ENCODE data around the gene BBLN. TPM values are rescaled to one million over a fixed set of nuclear protein-coding genes. Genes with fewer than 3 reads are reported as not detected.

BBLN gene
- total RNA-seq, 1 experiment from 2014 or later, result 70.4 TPM

DNA sequence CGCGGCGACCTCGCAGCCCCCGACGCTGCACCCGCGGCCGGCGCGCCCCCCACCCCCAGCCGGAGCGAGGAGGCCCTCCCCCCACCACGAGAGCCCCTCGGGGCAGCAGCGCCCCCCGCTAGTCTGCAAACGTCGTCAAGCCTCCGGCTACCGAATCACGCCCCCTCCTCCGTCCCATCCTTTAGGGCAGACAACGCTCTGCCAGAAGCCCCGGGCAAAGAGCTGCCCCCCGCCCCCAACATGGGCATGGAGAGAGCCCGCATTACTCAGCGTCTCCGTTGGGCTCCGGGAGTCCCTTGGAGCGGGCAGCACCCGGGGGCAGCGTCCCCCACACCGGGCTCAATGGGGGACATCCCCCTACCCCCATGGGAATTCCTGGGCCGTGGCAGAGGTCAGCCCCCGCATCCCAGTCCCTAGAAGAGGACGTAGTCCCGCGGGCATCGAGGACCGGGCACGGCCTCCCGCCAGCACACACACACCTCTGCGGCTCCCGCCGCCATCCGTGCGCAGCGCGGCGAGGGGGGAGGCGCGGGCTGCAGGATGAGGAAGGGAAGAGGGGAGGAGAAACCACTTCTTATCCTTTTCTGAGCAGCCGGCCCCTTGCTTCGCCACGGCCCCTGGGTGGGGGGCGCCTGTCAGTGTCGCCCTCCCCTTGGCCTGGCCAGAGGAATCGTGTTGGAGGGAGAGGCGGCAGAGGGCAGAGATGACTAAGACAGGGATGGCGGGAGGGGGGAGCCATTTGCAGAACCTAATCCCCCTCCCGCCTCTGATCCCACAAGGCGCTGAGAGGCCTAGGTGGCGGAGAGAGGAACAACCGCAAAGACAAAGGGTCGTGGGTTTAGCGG lies 43.9 kb downstream of the BBLN start:
- TF ChIP-seq, protein P1, sequence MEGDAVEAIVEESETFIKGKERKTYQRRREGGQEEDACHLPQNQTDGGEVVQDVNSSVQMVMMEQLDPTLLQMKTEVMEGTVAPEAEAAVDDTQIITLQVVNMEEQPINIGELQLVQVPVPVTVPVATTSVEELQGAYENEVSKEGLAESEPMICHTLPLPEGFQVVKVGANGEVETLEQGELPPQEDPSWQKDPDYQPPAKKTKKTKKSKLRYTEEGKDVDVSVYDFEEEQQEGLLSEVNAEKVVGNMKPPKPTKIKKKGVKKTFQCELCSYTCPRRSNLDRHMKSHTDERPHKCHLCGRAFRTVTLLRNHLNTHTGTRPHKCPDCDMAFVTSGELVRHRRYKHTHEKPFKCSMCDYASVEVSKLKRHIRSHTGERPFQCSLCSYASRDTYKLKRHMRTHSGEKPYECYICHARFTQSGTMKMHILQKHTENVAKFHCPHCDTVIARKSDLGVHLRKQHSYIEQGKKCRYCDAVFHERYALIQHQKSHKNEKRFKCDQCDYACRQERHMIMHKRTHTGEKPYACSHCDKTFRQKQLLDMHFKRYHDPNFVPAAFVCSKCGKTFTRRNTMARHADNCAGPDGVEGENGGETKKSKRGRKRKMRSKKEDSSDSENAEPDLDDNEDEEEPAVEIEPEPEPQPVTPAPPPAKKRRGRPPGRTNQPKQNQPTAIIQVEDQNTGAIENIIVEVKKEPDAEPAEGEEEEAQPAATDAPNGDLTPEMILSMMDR (IDR thresholded peaks at IDR 0.05; ENCODE audit: unreplicated experiment), result no peak
- CTCF ChIA-PET, result interaction anchor here (0.6 to 1.1 kb wide), 5 partner anchors 12 to 1556 kb away, joined by 3 to 4 read pairs (median 4); no protein-coding TSS in a partner anchor
- BruUV-seq (replicated peaks), result no TSS peak

DNA sequence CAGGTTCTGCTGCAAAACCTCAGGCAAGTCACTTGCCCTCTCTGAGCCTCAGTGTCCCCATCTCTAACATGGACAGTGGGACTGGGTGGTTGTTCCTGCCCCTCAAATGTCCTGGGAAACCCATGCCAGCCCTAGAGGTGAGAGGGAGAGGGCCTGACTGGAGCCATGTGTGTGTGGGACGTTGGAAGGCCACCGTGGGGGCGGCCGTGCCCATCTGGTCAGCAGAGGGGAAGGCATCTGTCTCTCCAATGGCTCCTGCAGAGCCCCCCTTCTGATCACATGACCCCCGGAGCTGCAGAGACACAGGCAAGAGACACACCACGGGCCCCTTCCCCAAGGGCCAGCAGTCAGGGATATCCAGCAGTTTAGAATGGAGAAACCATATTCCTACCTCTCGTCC lies 44.8 kb downstream of the BBLN start:
- intact Hi-C loops (cut with micrococcal nuclease), result no loop called here
- Mint-ChIP-seq H3K27ac (ENCODE audit: low read depth, unreplicated experiment) (no peak overlapping the region), H3K36me3 (ENCODE audit: insufficient read depth, unreplicated experiment) (no peaks in the 10 kb centered on the region), H3K27me3 (ENCODE audit: insufficient read depth, unreplicated experiment) (peaks cover 31% of the 10 kb centered on the region), H3K4me3 (ENCODE audit: unreplicated experiment) (no peak overlapping the region), H3K9me3 (ENCODE audit: unreplicated experiment) (no peaks in the 10 kb centered on the region), H3K4me1 (ENCODE audit: insufficient read depth, unreplicated experiment) (peaks cover 5% of the 10 kb centered on the region)
- ChIA-PET POLR2A (no interaction called here), CTCF (interaction anchor here (1.1 kb wide), 1 partner anchor 11 kb away, joined by 4 read pairs; no protein-coding TSS in a partner anchor)
- no peak for DNase-seq (ENCODE audit: unreplicated experiment)
- TF ChIP-seq, protein P1 (IDR thresholded peaks at IDR 0.05; ENCODE audit: unreplicated experiment), result no peak
- no TSS peak for BruUV-seq (replicated peaks)

More for the DNA sequence above, 43.9 kb downstream of the BBLN start:
- no peak for DNase-seq (ENCODE audit: unreplicated experiment)
- H3K9me3 Mint-ChIP-seq (ENCODE audit: unreplicated experiment), result no peaks in the 10 kb centered on the region
- peaks cover 5% of the 10 kb centered on the region for H3K4me1 Mint-ChIP-seq (ENCODE audit: insufficient read depth, unreplicated experiment)
- intact Hi-C loops (cut with micrococcal nuclease), result no loop called here
- POLR2A ChIA-PET, result interaction anchor here (0.5 kb wide), 1 partner anchor 948 kb away, joined by 3 read pairs; no protein-coding TSS in a partner anchor
- no peaks in the 10 kb centered on the region for H3K36me3 Mint-ChIP-seq (ENCODE audit: insufficient read depth, unreplicated experiment)
- H3K4me3 Mint-ChIP-seq (ENCODE audit: unreplicated experiment), result no peak overlapping the region
- peaks cover 30% of the 10 kb centered on the region for H3K27me3 Mint-ChIP-seq (ENCODE audit: insufficient read depth, unreplicated experiment)
- H3K27ac Mint-ChIP-seq (ENCODE audit: low read depth, unreplicated experiment), result no peak overlapping the region

DNA sequence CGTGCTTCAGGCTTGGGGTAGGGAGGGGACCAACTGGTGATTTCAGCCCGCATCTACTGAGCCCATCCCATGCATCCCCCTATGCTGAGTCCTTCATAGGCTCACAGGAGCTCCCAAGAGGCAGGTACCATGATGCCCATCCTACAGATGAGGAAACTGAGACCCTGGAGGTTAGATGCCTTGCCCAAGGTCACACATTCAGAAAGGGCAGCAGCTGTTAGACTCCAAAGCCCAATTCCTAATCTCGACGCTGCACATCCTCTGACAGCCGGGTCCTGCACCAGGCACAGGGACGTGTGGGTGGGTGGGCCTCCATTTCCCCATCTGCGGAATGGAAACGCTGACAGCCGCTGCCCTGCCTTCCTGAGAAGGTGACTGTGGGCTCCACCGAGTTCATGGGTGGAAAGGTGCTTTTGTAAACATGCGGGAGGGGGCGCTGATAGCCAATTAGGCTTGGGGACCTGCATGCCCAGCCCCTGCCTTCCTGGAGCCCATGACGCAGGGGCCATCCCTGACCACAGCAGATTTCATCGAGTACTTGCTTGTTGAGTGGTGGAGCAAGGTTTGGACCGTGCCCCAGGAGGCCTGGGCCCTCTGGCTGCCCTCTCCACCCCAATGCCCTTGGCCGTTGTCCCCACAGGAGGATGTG lies 45.4 kb downstream of the BBLN start:
- DNase-seq (ENCODE audit: unreplicated experiment), result no peak
- intact Hi-C loops (cut with micrococcal nuclease), result no loop called here
- POLR2A ChIA-PET, result no interaction called here
- Mint-ChIP-seq H3K4me1 (ENCODE audit: insufficient read depth, unreplicated experiment) (peaks cover 5% of the 10 kb centered on the region), H3K4me3 (ENCODE audit: unreplicated experiment) (no peak overlapping the region), H3K9me3 (ENCODE audit: unreplicated experiment) (no peaks in the 10 kb centered on the region), H3K27me3 (ENCODE audit: insufficient read depth, unreplicated experiment) (peaks cover 31% of the 10 kb centered on the region), H3K27ac (ENCODE audit: low read depth, unreplicated experiment) (no peak overlapping the region), H3K36me3 (ENCODE audit: insufficient read depth, unreplicated experiment) (no peaks in the 10 kb centered on the region)
- no TSS peak for BruUV-seq (replicated peaks)
- TF ChIP-seq, protein P1 (IDR thresholded peaks at IDR 0.05; ENCODE audit: unreplicated experiment), result no peak
- CTCF ChIA-PET, result no interaction called here

DNA sequence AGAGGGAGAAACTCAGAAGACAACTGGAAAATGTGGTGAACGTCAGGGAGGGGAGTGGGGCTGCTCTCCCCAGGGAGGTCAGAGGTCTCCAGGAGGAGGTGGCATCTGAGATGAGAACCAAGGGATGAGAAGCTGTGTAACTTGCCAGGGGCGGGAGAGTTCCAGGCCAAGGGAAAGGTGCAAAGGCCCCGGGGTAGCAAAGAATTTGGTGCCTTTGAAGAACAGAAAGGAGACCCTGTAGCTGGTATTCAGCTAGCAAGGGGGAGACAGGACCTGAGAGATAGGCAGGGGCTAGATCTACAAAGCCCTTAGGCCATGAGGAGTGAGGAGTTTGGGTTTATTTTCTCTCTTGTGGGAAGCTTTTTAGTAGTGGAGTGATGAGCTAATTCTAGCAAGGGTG lies 46.4 kb downstream of the BBLN start:
- Mint-ChIP-seq H3K27me3 (ENCODE audit: insufficient read depth, unreplicated experiment) (peaks cover 32% of the 10 kb centered on the region), H3K9me3 (ENCODE audit: unreplicated experiment) (no peaks in the 10 kb centered on the region), H3K27ac (ENCODE audit: low read depth, unreplicated experiment) (no peak overlapping the region), H3K4me3 (ENCODE audit: unreplicated experiment) (no peak overlapping the region), H3K36me3 (ENCODE audit: insufficient read depth, unreplicated experiment) (no peaks in the 10 kb centered on the region), H3K4me1 (ENCODE audit: insufficient read depth, unreplicated experiment) (peaks cover 5% of the 10 kb centered on the region)
- POLR2A ChIA-PET, result interaction anchor here (1.0 kb wide), 1 partner anchor 12 kb away, joined by 3 read pairs; no protein-coding TSS in a partner anchor
- TF ChIP-seq, protein P1 (IDR thresholded peaks at IDR 0.05; ENCODE audit: unreplicated experiment), result no peak
- intact Hi-C loops (cut with micrococcal nuclease), result no loop called here
- CTCF ChIA-PET, result interaction anchor here (1.0 to 1.7 kb wide), 2 partner anchors 32 to 88 kb away, joined by 3 to 5 read pairs; no protein-coding TSS in a partner anchor
- no TSS peak for BruUV-seq (replicated peaks)
- DNase-seq (ENCODE audit: unreplicated experiment), result no peak

Data from MCF 10A (cell line).